Adipose tissue (tissue), 3 donors: Measurements from ENCODE around the gene COL26A1. TPM values are rescaled to one million over a fixed set of nuclear protein-coding genes. Genes with fewer than 3 reads are reported as not detected.
"Not testable (repeated sequence)": the region's sequence is repeated elsewhere in the genome, so short reads cannot be mapped to it uniquely, and the experiment has no call there.

Source experiments
- H3K27ac ChIP-seq: one replicate; pipeline ENCODE4 v1.5.1; 2013; ENCODE audit warnings: low read depth, low read length
- WGBS, 3 donors: extraction: QIAGEN DNeasy Blood & Tissue Kit; methylation state at CpG; one replicate each; pipeline ENCODE4 v1.1.7; 2013; 5-methylcytosine and 5-hydroxymethylcytosine counted together
- polyA plus RNA-seq, 3 donors: library from polyadenylated mRNA; stranded (reverse); fragments of 200-250 nt; gene quantifications; one replicate each; pipeline ENCODE4 v1.2.3, GENCODE V29; 2013
- donor health status: healthy with polysubstance abuse.
- donor health status: Bipolar disorder and iron deficiency.
- donor health status: healthy.

COL26A1 gene
- polyA plus RNA-seq, 3 donors, result 0.01 to 1.1 (median 0.11) TPM

DNA sequence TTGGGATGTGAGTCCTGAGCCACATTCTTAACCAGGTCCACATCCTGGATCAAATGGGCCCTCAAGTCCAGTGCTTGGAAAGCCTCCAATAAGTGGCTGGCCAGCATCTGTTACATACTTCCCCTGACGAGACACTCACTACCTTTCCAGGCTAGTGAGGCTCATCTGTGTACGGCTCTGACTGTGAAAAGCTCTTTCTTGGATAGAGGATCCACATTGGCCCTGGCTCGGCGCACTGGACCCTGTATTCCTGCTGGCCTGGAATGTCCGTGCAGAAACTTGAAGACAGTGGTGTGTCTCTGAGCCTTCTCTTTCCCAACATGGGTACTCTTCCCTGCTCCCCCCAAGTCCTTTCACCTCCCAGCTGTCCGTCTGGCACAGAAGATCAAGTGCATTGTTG lies 230.9 kb downstream of the COL26A1 start:
- 78 to 83% (median 83%) methylated on average over 6 of the region's 6 CpGs for WGBS, 3 donors

DNA sequence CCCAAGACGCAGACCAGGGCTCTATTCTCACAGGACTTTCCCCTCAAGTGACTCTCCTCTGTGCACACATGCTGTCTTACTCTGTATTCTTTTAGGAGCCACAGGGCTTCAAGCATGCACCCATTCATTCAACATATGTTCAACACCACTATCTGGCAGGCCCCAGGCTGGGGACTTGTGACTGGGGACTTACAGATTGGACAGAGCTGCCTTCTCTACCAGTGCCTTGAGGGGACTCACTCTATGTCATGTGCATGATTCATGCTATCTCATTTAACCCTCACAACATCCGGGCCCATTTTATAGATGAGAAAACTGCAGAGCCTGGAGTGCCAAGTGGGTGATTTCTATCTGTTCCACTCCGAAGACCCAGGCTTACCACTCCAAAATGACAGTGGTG lies 232.1 kb downstream of the COL26A1 start:
- H3K27ac ChIP-seq, result no peak overlapping the region
- WGBS, 3 donors, result 86 to 90% (median 87%) methylated on average over 3 of the region's 3 CpGs

More for the DNA sequence above, 230.9 kb downstream of the COL26A1 start:
- H3K27ac ChIP-seq, result no peak overlapping the region

DNA sequence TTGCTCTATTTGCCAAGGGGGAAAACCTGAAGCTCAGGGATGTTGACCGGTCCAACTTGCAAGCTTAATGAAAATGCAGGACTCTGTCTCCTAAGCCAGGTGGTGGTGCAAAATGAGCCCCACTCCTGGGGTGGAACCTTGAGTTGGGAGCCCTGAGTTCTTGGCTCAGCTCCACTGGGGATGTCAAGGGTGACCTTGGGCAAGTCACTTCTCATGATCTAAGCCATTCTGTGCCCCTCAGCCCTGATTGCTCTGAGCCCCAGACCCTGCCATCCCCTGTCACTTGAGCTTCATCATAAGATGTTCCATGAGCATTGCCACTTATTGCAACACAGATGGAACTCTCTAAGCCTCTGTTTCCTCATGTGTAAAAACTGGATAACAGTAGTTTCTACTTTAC lies 232.6 kb downstream of the COL26A1 start:
- WGBS, 3 donors, result 96 to 98% (median 96%) methylated on average over 1 of the region's 1 CpG
- no peak overlapping the region for H3K27ac ChIP-seq

DNA sequence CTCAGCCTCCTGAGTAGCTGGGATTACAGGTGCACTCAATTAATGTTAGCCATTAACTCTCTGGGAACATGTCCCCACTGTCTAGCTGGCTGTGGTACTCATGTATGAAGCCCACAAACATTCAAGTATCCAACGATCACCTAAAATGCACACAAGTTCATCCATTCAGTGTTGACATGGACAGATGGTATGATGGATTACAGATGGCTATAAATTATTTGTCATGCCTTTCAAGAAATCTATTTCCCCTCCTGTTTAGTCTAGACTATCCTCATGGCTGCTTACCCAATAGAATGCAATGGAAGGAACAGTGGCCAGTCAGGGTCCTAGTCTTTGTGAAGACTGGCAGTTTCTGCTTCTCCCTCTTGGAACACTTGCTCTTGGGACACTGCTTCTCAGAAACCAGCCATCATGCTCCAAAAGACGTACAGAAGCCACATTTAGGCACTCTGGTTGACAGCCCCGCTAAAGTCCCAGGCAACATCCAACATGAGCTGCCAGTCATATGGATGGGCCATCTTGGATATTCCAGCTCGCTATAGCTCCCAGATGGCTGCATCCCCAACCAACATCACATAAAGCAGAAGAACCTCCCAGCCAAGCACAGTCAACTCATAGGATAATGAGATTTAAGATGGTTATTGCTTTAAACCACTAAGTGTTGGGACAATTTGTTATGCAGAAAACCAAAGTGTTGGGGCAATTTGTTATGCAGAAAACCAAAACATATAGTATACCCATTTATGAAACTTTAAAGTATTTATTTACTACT lies 233.3 kb downstream of the COL26A1 start:
- no peak overlapping the region for H3K27ac ChIP-seq
- 86 to 91% (median 90%) methylated on average over 4 of the region's 4 CpGs for WGBS, 3 donors

DNA sequence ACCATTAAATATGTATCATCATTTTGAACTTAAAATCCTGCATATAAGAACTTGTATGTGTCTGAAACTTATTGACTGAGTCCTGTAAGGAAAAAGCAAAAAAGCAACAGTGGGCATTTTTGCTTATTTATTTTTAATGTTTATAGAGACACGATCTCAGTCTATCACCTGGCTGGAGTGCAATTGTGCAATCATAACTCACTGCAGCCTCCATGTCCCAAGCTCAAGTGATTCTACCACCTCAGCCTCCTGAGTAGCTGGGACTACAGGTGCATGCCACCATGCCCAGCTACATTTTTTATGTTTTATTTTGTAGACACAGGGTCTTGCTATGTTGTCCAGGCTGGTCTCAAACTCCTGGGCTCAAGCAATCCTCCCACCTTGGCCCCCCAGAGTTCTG lies 234.2 kb downstream of the COL26A1 start:
- H3K27ac ChIP-seq, result no peak overlapping the region
- 48 to 84% (median 71%) methylated on average over 1 of the region's 1 CpG for WGBS, 3 donors

DNA sequence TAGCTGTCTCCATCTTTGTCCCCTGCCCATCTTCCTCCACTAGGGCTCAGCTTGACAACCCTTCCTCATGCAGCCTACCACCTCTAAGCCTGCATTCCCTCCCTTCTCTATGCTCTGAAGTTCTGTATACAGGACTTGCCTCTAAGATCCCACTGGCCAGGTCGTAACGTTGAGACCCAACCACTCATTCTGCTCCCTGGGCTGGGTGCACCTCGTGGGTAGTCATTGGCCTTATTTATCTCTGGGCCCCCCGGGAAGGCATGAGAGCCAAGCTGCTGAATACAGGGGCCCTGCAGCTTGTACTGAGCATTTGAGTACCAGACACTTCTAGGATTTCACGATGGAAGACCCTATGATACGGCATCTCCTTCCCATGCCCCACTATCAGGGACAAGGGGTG lies 235.3 kb downstream of the COL26A1 start:
- no peak overlapping the region for H3K27ac ChIP-seq
- WGBS, 3 donors, result 72 to 91% (median 73%) methylated on average over 6 of the region's 6 CpGs

DNA sequence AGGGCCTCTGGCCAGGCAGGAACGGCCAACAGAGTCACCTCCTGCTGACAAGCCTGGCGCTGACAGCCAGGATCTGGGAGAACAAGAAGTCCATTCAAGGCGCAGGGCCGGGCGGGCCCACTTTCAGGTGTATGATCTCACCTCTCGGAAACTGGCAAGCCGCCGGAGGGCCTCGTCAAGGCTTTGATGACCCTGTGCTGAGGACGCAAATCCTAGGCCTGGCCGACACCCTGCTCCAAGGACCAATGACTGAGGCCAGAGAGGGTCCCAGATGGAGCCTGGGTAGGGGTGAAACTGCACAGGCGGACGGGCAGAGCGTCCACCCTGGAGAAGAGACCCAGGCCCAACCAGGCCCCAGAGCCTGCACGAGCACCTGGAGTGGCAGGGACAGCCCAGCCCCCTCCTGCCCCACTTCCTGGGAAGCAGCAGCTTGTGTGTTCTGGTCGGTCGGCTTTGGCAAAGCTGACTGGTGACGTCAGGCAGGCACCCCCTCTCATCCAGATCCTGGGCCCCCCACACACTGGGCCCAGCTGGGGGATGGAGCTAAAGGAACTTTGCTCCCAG lies 235.8 kb downstream of the COL26A1 start:
- WGBS, 3 donors, result 68 to 90% (median 88%) methylated on average over 18 of the region's 18 CpGs
- no peak overlapping the region for H3K27ac ChIP-seq

DNA sequence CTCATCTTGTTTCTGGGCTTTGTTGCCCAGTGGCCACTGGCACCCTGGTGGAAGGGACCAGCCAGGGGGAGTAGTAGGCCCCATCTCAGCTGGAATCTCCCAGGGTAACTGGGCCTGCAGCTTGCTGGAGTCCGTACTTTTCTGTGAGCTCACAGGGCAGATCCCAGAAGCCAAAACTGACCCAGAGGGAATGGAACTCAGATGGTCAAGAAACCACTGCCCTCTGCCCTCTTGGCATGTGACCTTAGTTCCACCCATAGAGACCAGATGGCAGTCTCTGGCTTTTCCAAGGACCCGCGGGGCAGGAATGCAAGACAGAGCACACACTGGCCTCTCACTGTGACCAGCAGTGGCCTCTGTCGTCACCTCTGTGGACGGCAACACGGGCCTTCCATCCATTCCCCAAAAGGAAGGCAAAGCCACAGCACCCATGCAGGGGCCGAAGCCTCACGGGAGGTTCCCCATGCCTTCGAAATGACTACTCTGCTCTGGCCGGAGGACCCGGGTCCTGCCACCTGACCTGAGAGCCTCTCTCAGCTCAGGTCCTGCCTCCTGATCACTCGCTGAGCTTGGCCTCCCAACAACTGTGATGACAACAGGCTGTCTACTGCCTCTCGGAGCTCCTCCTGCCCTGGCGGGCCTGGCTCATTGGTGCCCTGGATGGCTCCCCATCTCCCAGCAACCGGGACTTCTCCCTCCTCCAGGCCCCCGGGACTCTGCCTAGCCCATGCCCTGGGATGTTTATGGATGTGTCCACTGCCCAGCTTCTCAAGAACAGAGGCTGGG lies 236.5 kb downstream of the COL26A1 start:
- no peak overlapping the region for H3K27ac ChIP-seq
- 74 to 81% (median 77%) methylated on average over 16 of the region's 16 CpGs for WGBS, 3 donors

DNA sequence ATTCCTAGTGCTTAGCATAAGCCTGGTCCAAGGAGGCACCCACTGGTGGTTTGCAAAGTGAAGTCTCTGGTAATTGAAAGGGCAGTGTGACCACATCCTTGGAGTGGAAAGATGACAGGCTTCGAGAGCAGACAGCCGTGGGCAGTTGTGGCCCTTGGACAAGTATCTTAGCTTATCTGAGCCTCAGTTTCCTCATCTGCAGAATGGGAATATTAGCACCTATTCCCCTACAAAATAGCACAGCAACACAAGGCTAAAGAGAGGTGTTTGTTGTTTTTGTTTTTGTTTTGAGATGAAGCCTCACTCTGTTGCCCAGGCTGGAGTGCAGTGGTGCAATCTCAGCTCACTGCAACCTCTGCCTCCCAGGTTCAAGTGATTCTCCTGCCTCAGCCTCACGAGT lies 237.1 kb downstream of the COL26A1 start:
- 88 to 92% (median 89%) methylated on average over 3 of the region's 3 CpGs for WGBS, 3 donors

DNA sequence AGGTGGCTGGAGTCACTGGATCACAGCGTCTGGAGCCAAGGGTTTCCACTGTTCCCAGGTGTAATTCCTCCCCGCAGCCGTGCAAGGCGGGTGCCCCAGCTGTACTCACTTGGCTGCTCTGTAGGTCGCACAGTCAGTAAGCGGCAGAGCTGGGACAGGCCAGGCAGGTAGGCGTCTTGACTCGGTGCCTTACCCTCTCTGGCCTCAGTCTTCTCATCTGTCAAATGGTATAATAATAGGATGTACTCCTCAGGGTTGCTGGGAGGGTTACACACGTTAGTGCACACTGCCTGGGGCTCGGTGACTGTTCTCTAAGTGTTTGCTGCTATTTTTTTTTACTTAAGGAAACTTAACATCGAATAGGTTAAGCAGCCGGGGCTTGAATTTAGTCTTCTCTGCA lies 239.4 kb downstream of the COL26A1 start:
- no peak overlapping the region for H3K27ac ChIP-seq
- 62 to 64% (median 62%) methylated on average over 12 of the region's 12 CpGs for WGBS, 3 donors

More for the DNA sequence above, 237.1 kb downstream of the COL26A1 start:
- no peak overlapping the region for H3K27ac ChIP-seq

DNA sequence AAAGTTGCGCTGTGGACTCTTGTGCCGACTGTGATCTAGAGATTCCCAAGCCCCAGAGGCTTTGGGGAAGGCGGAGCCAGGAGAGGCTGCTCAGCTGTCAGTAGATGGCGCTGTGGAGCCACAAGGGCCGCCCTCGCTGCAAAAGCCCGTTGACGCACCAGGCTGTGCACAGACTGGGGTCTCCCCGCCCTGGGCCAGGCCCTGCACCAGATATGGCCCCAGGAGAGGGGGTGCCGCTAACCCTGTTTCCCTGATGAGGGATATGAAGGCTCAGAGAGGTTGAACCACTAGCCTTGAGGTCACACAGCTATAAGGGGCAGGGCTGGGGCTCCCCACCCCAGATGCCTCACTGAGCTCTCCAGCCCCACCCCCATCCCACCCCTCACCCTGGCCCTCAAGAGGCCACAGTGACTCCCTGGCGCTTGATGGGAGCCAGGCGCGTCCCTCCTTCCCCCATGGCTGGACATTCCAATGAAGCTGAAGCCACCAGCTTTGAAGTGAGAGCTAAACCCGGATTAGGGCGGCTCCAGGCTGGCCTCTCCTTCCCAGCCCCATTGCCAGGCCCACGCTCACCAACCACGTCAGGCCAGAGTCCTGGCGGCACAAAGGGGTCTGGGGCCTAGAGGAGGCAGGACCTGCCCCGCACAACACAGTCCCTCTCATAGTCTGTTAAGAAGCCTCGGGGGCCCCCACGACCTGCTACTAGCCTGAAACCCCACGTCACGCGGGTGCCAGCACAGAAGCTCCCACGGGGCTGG lies 240.0 kb downstream of the COL26A1 start:
- no peak overlapping the region for H3K27ac ChIP-seq
- WGBS, 3 donors, result 34 to 40% (median 38%) methylated on average over 25 of the region's 25 CpGs

DNA sequence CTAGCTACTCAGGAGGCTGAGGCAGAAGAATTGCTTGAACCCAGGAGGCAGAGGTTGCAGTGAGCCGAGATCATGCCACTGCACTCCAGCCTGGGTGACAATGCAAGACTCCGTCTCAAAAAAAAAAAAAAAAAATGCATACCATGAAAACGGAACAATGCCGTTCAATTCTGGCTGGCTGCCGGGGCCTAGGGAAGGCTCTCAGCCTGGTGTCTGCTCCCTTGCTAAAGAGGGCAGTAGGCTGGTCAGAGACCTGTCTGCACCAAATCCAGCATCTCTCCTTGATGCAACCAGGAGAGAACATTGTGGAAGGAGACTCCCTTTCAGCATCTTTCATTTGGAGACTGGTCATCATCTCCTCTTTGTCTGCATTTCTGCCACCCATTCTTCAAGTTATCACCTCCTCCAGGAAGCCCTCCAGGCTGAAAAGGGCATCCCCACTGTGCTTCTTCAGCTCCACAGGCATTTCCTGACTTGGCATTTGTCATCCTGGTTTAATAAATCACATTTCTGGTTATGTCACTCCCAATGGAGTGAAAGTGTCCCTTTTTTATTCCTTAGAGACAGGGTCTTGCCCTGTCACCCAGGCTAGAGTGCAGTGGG lies 241.8 kb downstream of the COL26A1 start:
- H3K27ac ChIP-seq, result no peak overlapping the region
- WGBS, 3 donors, result 76 to 83% (median 80%) methylated on average over 5 of the region's 5 CpGs

DNA sequence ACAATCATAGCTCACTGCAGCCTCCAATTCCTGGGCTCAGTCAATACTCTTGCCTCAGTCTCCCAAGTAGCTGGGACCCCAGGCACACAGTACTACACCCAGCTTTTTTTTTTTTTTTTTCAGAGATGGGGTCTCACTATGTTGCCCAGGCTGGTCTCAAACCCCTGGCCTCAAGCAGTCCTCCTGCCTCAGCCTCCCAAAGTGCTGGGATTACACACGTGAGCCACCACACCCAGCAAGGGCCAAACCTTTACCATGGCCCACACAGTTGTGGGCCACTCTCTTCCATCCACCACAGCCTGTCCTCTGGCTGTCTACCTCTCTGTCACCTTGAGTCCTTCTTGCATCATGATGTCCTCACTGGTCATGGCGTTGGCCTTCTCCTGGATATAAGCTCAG lies 242.3 kb downstream of the COL26A1 start:
- H3K27ac ChIP-seq, result not testable (repeated sequence)
- WGBS, 3 donors, result 83 to 89% (median 86%) methylated on average over 2 of the region's 2 CpGs

DNA sequence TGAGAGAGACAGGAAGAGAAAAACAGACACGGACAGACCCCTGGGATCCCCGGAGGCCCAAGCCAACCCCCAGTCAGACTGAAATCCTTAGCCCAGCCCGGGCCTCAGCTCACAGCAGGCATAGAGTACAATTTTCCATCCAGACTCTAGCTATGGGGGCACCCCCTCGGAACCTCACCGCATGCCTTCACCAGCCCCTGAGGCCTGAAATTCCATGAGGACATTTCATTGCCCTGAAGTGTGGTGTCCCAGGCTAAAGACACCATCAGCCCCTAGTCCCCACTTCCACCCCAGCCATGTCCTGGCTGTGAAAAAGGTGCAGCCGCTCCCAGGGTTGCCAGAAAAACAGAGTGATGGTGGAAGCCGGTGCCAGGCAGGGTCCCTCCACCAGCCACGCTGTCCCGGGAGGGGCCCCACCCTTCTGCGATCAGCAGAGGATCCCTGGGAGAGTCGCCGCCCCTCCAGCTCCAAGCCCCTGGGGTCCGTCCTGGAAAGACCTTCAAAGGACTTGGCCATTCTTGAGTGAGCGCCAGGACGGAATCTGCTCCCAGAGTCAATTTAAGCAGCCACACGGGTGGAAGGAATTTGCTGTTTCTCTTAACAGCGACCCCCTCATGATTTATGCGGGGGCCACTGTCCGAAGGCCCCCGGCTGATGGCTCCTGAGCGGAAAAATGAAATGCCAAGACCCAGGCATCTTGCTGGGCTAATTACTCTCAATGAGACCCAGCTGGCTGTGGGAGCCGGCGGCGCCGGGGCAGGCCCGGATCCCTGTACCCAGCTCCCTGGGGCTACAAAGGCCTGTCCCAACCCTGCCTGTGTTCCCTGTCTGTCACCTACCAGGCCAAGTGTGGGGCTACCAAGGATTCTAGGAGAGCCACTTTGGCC lies 243.2 kb downstream of the COL26A1 start:
- H3K27ac ChIP-seq, result no peak overlapping the region
- 79 to 85% (median 81%) methylated on average over 26 of the region's 26 CpGs for WGBS, 3 donors

DNA sequence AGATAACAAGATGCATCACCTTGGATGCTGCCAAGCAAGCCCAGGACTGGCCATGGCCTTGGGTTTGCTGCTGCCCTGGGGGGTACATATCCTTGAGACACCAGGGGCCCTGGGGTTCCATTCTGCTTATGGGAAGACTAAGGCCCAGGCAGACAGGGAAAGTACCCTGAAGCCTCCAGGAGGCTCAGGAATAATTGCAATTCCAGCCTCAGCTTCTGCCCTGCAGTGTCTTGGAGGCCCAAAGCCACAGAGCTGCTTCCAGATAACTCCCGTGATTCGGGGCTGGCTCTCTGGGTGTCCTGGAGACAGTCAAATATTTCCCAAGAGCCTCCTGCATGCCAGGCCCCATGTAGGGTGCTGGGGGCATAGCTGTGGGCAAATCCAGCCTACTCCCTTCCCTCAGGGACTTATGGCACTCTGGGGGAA lies 243.8 kb downstream of the COL26A1 start:
- no peak overlapping the region for H3K27ac ChIP-seq
- WGBS, 3 donors, result 82 to 85% (median 83%) methylated on average over 2 of the region's 2 CpGs
